ENCODE measurements around the gene LETM1.

- TF ChIP-seq PATZ1 (CRISPR knock-in tag; IDR thresholded peaks at IDR 0.05; ENCODE audit: borderline replicate concordance) (no peak), TSHZ2 (CRISPR knock-in tag; IDR thresholded peaks at IDR 0.05) (no peak), ISL1 (CRISPR knock-in tag; IDR thresholded peaks at IDR 0.05) (no peak), RARB (CRISPR knock-in tag; IDR thresholded peaks at IDR 0.05) (no peak), CREB5 (CRISPR knock-in tag; IDR thresholded peaks at IDR 0.05; ENCODE audit: low read depth) (no peak)
These were observed 57.9 kb downstream of the LETM1 start for GRCh38 chr4:1797861-1798579.

Measured in SK-N-SH treated with all-trans-retinoic acid at 6 μM for 48 hours (cell line).